ENCODE results near the gene CHTF8. TPM values are rescaled to one million over a fixed set of nuclear protein-coding genes. Genes with fewer than 3 reads are reported as not detected.

Gene CHTF8
- total RNA-seq, 4 donors from 2014 or later = 95.8 to 124 (median 104) TPM

DNA sequence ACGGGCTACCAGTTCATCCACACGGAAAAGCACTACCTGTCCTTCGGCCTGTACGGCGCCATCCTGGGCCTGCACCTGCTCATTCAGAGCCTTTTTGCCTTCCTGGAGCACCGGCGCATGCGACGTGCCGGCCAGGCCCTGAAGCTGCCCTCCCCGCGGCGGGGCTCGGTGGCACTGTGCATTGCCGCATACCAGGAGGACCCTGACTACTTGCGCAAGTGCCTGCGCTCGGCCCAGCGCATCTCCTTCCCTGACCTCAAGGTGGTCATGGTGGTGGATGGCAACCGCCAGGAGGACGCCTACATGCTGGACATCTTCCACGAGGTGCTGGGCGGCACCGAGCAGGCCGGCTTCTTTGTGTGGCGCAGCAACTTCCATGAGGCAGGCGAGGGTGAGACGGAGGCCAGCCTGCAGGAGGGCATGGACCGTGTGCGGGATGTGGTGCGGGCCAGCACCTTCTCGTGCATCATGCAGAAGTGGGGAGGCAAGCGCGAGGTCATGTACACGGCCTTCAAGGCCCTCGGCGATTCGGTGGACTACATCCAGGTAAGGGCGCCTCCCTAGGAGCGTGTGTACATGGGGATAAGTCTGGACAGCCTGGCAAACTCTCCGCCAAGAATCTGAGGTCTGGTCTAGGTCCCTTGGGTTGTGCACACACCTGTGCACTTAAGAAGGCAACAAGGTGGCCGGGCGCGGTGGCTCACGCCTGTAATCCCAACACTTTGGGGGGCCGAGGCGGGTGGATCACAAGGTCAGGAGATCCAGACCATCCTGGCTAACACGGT lies 22.7 kb downstream of the CHTF8 start:
- H3K36me3 ChIP-seq = peaks cover 8 to 19% of the 10 kb centered on the region in 2 donors
- H3K9me3 ChIP-seq = no peaks in the 10 kb centered on the region
- H3K27ac ChIP-seq = no peak overlapping the region
- no peaks in the 10 kb centered on the region for H3K27me3 ChIP-seq
- DNase-seq = no peak
- H3K4me1 ChIP-seq = peaks cover 39 to 47% of the 10 kb centered on the region in 2 donors
- WGBS, 2 donors = 96 to 97% methylated on average over 26 to 31 of the region's 48 CpGs
- intact Hi-C loops (cut with DNase I) = loop anchor here (5.0 kb wide), 1 partner anchor 207 kb away; no protein-coding TSS in a partner anchor
- no peak overlapping the region for H3K4me3 ChIP-seq (replicated peaks in 1 of 3)
- no peak for TF ChIP-seq CTCF (IDR thresholded peaks at IDR 0.05)
- no peak for TF ChIP-seq POLR2A (IDR thresholded peaks at IDR 0.05)

DNA sequence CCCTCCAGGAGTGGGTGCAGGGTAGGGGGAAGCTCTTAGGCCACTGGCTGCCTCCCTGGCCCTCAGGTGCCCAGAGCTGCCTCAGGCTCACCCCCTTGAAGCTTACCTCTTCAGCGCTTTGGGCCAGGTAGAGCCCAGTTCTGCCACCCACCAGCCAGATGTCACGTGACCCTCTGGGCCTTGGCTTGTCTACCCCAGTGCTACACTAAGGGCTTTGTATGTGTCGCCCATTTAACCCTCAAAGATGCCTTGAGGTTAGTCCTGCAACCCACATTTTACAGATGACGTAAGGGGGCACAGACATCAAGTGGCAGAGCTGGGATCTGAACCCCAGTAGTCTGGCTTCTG lies 23.5 kb downstream of the CHTF8 start:
- 85 to 91% methylated on average over 4 of the region's 4 CpGs for WGBS, 2 donors
- intact Hi-C loops (cut with DNase I) = loop anchor here (5.0 kb wide), 1 partner anchor 207 kb away; no protein-coding TSS in a partner anchor
- Histone ChIP-seq H3K27me3 (no peaks in the 10 kb centered on the region), H3K36me3 (peaks cover under 1 to 11% of the 10 kb centered on the region in 2 donors), H3K4me1 (peaks cover 39 to 47% of the 10 kb centered on the region in 2 donors), H3K4me3 (replicated peaks in 1 of 3) (no peak overlapping the region), H3K27ac (peak overlapping the region in 2 of 3 donors; percentile 46 to 60), H3K9me3 (no peaks in the 10 kb centered on the region)
- TF ChIP-seq POLR2A (IDR thresholded peaks at IDR 0.05) (no peak), CTCF (IDR thresholded peaks at IDR 0.05) (no peak)
- DNase-seq = no peak

- intact Hi-C loops (cut with DNase I) = loop anchor here (5.0 kb wide), 1 partner anchor 206 kb away; no protein-coding TSS in a partner anchor
- Histone ChIP-seq H3K36me3 (peaks cover 0 to 8% of the 10 kb centered on the region in 2 donors), H3K4me1 (peaks cover 39 to 47% of the 10 kb centered on the region in 2 donors), H3K27ac (peak overlapping the region in 2 of 3 donors; percentile 46 to 60), H3K4me3 (replicated peaks in 1 of 3) (peak overlapping the region in 1 of 3 donors; percentile 64), H3K9me3 (no peaks in the 10 kb centered on the region), H3K27me3 (no peaks in the 10 kb centered on the region)
- 37 to 56% methylated on average over 8 to 9 of the region's 9 CpGs for WGBS, 2 donors
- TF ChIP-seq POLR2A (IDR thresholded peaks at IDR 0.05) = no peak
- no peak for TF ChIP-seq CTCF (IDR thresholded peaks at IDR 0.05)
- no peak for DNase-seq
Observed at GRCh38 chr16:69108064-69108904, 24.1 kb downstream of the CHTF8 start.

GRCh38 chr16:69107316-69107962 lies 24.9 kb downstream of the CHTF8 start:
- no peaks in the 10 kb centered on the region for H3K9me3 ChIP-seq
- no peaks in the 10 kb centered on the region for H3K27me3 ChIP-seq
- intact Hi-C loops (cut with DNase I) = loop anchor here (5.0 kb wide), 1 partner anchor 205 kb away; no protein-coding TSS in a partner anchor
- WGBS, 2 donors = 3% methylated on average over 15 to 16 of the region's 52 CpGs
- peak overlapping the region; percentile 18 to 64 (median 61) for H3K4me3 ChIP-seq (replicated peaks in 1 of 3)
- TF ChIP-seq POLR2A (IDR thresholded peaks at IDR 0.05) (peak in 1 of 2 donors; percentile 14), CTCF (IDR thresholded peaks at IDR 0.05) (no peak)
- DNase-seq = peak; percentile 60
- H3K36me3 ChIP-seq = peaks cover 0 to 6% of the 10 kb centered on the region in 2 donors
- peak overlapping the region in 2 of 3 donors; percentile 33 to 60 for H3K27ac ChIP-seq
- H3K4me1 ChIP-seq = peaks cover 41 to 43% of the 10 kb centered on the region in 2 donors

Data from thyroid gland (tissue), 4 donors.